ENCODE data around the gene PBX1. TPM values are rescaled to one million over a fixed set of nuclear protein-coding genes. Genes with fewer than 3 reads are reported as not detected.

Gene PBX1
- total and polyA plus RNA-seq, 10 of the 15 experiments (the other 5 are each of a cell fraction or from before 2014, with no cell fraction given): 0.05 to 0.28 (median 0.11) TPM; not detected in 5

DNA sequence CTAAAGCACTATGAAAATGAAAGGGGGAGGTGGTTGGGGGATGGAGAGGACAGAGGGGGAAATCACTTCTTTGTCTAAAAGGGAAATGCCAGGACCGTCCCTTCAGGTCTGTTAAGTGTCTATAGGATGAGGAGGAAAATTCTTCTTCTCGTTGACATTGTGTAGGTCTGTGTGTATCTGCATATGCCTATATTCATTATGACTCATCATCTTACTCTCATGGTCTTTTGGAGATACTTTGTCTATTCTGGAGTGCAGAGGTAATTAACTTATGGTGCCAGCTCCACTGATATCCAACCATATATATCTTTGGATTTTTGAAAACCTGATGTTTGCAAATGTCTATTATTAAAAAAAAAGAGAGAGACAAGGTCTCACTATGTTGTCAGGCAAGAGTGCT lies 143.7 kb downstream of the PBX1 start (continued):
- TF ChIP-seq EGR1 (IDR thresholded peaks at IDR 0.05; ENCODE audit: borderline replicate concordance in 1 of 2, low read depth in 2 of 2, low read length in 2 of 2) (no peak), SREBF1 (IDR thresholded peaks at IDR 0.05; ENCODE audit: low read length) (no peak)

DNA sequence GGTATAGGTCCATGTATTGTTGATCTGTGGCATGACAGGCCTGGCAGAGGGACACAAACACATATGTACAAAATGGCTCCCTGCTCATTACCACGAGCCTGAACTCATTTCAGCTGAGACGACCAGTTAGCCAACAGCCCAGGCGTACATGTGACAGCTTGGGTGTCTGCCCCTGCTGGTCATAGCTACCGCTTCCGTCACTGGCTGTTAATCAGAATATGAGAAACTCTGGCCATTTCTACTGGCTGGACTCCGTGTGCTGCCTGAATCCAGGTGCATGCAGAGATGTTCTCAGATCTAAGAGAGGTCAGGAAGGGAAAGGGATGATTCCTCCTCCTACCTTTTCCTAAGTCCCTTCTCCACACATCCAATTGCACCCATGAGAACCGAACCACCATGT lies 144.5 kb downstream of the PBX1 start:
- H2AFZ ChIP-seq (ENCODE audit: control insufficient read depth, low read depth, low read length): no peak overlapping the region
- DNase-seq (ENCODE audit: low read depth, low spot score) (no peak), FAIRE-seq (no peak), ATAC-seq (peak; percentile 26; the same call in 2 of the 3 replicates)
- WGBS (ENCODE audit: insufficient coverage, insufficient replicate concordance, low lambda C conversion rate, missing lambda C conversion rate): 28% methylated on average over 7 of the region's 7 CpGs
- no peak overlapping the region for H3K4me2 ChIP-seq (ENCODE audit: control insufficient read depth, insufficient read depth)
- no peaks in the 10 kb centered on the region for H4K20me1 ChIP-seq (ENCODE audit: control insufficient read depth, insufficient read depth)
- H3K36me3 ChIP-seq (ENCODE audit: control insufficient read depth in 2 of 2, insufficient read depth in 2 of 2, low read length in 1 of 2): no peaks in the 10 kb centered on the region
- no peak overlapping the region for H3K9ac ChIP-seq (ENCODE audit: control insufficient read depth, insufficient read depth, low read length)
- in situ Hi-C loops (cut with MboI): no loop called here
- SMC1A ChIA-PET (ENCODE audit: uncharacterized antibody, unreplicated experiment): no interaction called here
- H3K4me3 ChIP-seq: no peak overlapping the region
- RAD21 ChIA-PET (ENCODE audit: unreplicated experiment): no interaction called here
- TF ChIP-seq BACH1 (IDR thresholded peaks at IDR 0.05; ENCODE audit: borderline replicate concordance): no peak
- no peaks in the 10 kb centered on the region for H3K9me3 ChIP-seq (replicated peaks; ENCODE audit: control insufficient read depth, insufficient read depth, low read length)
- H3K27ac ChIP-seq (ENCODE audit: control insufficient read depth, insufficient read depth): no peak overlapping the region
- no TSS peak for BruUV-seq (replicated peaks)
- CTCF ChIA-PET: interaction anchor here (1.0 kb wide), 1 partner anchor 178 kb away, joined by 3 read pairs; no protein-coding TSS in a partner anchor
- intact Hi-C loops (cut with micrococcal nuclease; ENCODE audit: unreplicated experiment): no loop called here
- POLR2A ChIA-PET: no interaction called here
- no peaks in the 10 kb centered on the region for H3K79me2 ChIP-seq (ENCODE audit: control insufficient read depth, insufficient read depth, low read length)
- H3K4me1 ChIP-seq (ENCODE audit: control insufficient read depth, insufficient read depth, low read length): no peaks in the 10 kb centered on the region
- H3K27me3 ChIP-seq (replicated peaks in 1 of 2; ENCODE audit: control insufficient read depth in 2 of 2, insufficient read depth in 2 of 2, low read length in 1 of 2): no peaks in the 10 kb centered on the region

DNA sequence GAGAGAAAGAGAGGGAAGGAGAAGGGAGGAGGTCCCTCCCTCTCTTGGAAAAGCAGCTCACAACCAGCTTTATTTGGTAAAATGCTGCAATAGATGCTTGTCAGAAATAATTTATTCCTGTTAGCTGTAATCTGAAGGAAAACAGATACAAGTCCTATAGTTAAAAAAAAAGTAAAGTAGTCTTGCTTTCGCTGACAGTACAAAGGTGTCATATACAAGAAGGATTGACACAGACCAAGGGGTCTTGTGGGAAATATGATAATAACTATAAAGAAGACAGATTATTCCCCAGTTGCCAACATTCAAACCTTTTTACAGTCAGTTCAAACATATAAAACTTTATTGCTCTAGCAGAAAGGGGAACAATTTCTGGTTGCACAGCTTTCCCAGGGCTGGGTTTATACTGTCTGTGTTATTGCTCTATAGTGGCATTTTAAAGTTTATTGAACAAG lies 145.0 kb downstream of the PBX1 start:
- in situ Hi-C loops (cut with MboI) (no loop called here), intact Hi-C loops (cut with micrococcal nuclease; ENCODE audit: unreplicated experiment) (no loop called here)
- RAD21 ChIA-PET (ENCODE audit: unreplicated experiment): no interaction called here
- H3K4me2 ChIP-seq (ENCODE audit: control insufficient read depth, insufficient read depth): no peak overlapping the region
- ATAC-seq: no peak
- POLR2A ChIA-PET: no interaction called here
- DNase-seq (ENCODE audit: low read depth, low spot score): no peak
- H3K27ac ChIP-seq (ENCODE audit: control insufficient read depth, insufficient read depth): no peak overlapping the region
- 0% methylated on average over 1 of the region's 1 CpG for WGBS (ENCODE audit: insufficient coverage, insufficient replicate concordance, low lambda C conversion rate, missing lambda C conversion rate)
- no peak overlapping the region for H3K9ac ChIP-seq (ENCODE audit: control insufficient read depth, insufficient read depth, low read length)
- no peaks in the 10 kb centered on the region for H3K79me2 ChIP-seq (ENCODE audit: control insufficient read depth, insufficient read depth, low read length)
- SMC1A ChIA-PET (ENCODE audit: uncharacterized antibody, unreplicated experiment): interaction anchor here (1.3 kb wide), 1 partner anchor 28 kb away, joined by 5 read pairs; no protein-coding TSS in a partner anchor
- H3K36me3 ChIP-seq (ENCODE audit: control insufficient read depth in 2 of 2, insufficient read depth in 2 of 2, low read length in 1 of 2): no peaks in the 10 kb centered on the region
- H3K4me3 ChIP-seq: no peak overlapping the region
- BruUV-seq (replicated peaks): no TSS peak
- no peaks in the 10 kb centered on the region for H3K27me3 ChIP-seq (replicated peaks in 1 of 2; ENCODE audit: control insufficient read depth in 2 of 2, insufficient read depth in 2 of 2, low read length in 1 of 2)
- no peaks in the 10 kb centered on the region for H3K4me1 ChIP-seq (ENCODE audit: control insufficient read depth, insufficient read depth, low read length)
- no peaks in the 10 kb centered on the region for H4K20me1 ChIP-seq (ENCODE audit: control insufficient read depth, insufficient read depth)
- CTCF ChIA-PET: interaction anchor here (1.0 kb wide), 1 partner anchor 178 kb away, joined by 3 read pairs; no protein-coding TSS in a partner anchor
- no peaks in the 10 kb centered on the region for H3K9me3 ChIP-seq (replicated peaks; ENCODE audit: control insufficient read depth, insufficient read depth, low read length)
- no peak overlapping the region for H2AFZ ChIP-seq (ENCODE audit: control insufficient read depth, low read depth, low read length)
- no peak for FAIRE-seq
- TF ChIP-seq JUNB (IDR thresholded peaks at IDR 0.05) (no peak), STAT3 (IDR thresholded peaks at IDR 0.05; ENCODE audit: low read depth, low read length) (no peak), SUPT20H (IDR thresholded peaks at IDR 0.05; ENCODE audit: borderline replicate concordance, control insufficient read depth, low read depth, low read length) (no peak), POLR2AphosphoS5 (IDR thresholded peaks at IDR 0.05; ENCODE audit: low read length) (no peak), CBFB (IDR thresholded peaks at IDR 0.05; ENCODE audit: low read depth) (no peak)
- TF ChIP-seq, protein P1, sequence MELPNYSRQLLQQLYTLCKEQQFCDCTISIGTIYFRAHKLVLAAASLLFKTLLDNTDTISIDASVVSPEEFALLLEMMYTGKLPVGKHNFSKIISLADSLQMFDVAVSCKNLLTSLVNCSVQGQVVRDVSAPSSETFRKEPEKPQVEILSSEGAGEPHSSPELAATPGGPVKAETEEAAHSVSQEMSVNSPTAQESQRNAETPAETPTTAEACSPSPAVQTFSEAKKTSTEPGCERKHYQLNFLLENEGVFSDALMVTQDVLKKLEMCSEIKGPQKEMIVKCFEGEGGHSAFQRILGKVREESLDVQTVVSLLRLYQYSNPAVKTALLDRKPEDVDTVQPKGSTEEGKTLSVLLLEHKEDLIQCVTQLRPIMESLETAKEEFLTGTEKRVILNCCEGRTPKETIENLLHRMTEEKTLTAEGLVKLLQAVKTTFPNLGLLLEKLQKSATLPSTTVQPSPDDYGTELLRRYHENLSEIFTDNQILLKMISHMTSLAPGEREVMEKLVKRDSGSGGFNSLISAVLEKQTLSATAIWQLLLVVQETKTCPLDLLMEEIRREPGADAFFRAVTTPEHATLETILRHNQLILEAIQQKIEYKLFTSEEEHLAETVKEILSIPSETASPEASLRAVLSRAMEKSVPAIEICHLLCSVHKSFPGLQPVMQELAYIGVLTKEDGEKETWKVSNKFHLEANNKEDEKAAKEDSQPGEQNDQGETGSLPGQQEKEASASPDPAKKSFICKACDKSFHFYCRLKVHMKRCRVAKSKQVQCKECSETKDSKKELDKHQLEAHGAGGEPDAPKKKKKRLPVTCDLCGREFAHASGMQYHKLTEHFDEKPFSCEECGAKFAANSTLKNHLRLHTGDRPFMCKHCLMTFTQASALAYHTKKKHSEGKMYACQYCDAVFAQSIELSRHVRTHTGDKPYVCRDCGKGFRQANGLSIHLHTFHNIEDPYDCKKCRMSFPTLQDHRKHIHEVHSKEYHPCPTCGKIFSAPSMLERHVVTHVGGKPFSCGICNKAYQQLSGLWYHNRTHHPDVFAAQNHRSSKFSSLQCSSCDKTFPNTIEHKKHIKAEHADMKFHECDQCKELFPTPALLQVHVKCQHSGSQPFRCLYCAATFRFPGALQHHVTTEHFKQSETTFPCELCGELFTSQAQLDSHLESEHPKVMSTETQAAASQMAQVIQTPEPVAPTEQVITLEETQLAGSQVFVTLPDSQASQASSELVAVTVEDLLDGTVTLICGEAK (IDR thresholded peaks at IDR 0.05; ENCODE audit: borderline replicate concordance): no peak
- TF ChIP-seq, protein P2, sequence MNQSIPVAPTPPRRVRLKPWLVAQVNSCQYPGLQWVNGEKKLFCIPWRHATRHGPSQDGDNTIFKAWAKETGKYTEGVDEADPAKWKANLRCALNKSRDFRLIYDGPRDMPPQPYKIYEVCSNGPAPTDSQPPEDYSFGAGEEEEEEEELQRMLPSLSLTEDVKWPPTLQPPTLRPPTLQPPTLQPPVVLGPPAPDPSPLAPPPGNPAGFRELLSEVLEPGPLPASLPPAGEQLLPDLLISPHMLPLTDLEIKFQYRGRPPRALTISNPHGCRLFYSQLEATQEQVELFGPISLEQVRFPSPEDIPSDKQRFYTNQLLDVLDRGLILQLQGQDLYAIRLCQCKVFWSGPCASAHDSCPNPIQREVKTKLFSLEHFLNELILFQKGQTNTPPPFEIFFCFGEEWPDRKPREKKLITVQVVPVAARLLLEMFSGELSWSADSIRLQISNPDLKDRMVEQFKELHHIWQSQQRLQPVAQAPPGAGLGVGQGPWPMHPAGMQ (IDR thresholded peaks at IDR 0.05; ENCODE audit: borderline replicate concordance): no peak
